ENCODE results near the gene U2AF1L4.

The U2AF1L4 gene

DNA sequence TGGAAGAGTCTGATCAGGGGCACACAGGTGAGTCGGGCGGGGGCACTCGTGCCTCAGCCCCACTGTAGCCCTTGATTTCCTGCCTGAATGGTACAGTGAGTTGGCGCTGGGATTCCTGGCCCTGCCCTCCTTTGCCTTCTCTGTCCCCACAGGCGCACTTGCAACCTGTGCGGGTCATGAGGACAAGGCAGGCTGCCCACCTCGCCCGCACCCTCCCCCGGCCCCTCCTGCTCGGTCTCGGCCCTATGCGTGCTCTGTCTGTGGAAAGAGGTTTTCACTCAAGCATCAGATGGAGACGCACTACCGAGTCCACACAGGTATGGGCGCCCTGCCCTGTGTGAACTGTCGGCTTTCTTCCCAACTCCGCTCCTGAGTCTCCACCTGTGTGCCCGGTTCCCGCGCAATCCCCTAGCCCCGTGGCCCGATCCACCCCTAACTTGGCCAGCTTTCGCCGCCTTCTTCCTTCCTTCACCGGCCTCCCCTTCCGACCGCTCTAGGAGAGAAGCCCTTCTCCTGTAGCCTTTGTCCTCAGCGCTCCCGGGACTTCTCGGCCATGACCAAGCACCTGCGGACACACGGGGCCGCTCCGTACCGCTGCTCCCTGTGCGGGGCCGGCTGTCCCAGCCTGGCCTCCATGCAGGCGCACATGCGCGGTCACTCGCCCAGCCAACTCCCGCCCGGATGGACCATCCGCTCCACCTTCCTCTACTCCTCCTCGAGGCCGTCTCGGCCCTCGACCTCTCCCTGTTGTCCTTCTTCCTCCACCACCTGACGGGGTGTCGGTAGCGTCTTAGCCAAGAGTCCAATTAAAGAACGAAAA, 29.0 kb downstream of the U2AF1L4 start:
- peak; percentile 60 for ATAC-seq
- TF ChIP-seq RARB (CRISPR knock-in tag; IDR thresholded peaks at IDR 0.05) = no peak
- TF ChIP-seq, protein P1, sequence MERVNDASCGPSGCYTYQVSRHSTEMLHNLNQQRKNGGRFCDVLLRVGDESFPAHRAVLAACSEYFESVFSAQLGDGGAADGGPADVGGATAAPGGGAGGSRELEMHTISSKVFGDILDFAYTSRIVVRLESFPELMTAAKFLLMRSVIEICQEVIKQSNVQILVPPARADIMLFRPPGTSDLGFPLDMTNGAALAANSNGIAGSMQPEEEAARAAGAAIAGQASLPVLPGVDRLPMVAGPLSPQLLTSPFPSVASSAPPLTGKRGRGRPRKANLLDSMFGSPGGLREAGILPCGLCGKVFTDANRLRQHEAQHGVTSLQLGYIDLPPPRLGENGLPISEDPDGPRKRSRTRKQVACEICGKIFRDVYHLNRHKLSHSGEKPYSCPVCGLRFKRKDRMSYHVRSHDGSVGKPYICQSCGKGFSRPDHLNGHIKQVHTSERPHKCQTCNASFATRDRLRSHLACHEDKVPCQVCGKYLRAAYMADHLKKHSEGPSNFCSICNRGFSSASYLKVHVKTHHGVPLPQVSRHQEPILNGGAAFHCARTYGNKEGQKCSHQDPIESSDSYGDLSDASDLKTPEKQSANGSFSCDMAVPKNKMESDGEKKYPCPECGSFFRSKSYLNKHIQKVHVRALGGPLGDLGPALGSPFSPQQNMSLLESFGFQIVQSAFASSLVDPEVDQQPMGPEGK (CRISPR knock-in tag; IDR thresholded peaks at IDR 0.05; ENCODE audit: borderline replicate concordance) = no peak
- TF ChIP-seq TCF4 (CRISPR knock-in tag; IDR thresholded peaks at IDR 0.05; ENCODE audit: borderline replicate concordance) = no peak
- no peak for TF ChIP-seq CREB5 (CRISPR knock-in tag; IDR thresholded peaks at IDR 0.05; ENCODE audit: low read depth)
- no peak for TF ChIP-seq GLIS3 (CRISPR knock-in tag; IDR thresholded peaks at IDR 0.05)
- TF ChIP-seq, protein P2, sequence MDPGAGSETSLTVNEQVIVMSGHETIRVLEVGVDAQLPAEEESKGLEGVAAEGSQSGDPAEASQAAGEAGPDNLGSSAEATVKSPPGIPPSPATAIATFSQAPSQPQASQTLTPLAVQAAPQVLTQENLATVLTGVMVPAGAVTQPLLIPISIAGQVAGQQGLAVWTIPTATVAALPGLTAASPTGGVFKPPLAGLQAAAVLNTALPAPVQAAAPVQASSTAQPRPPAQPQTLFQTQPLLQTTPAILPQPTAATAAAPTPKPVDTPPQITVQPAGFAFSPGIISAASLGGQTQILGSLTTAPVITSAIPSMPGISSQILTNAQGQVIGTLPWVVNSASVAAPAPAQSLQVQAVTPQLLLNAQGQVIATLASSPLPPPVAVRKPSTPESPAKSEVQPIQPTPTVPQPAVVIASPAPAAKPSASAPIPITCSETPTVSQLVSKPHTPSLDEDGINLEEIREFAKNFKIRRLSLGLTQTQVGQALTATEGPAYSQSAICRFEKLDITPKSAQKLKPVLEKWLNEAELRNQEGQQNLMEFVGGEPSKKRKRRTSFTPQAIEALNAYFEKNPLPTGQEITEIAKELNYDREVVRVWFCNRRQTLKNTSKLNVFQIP (CRISPR knock-in tag; IDR thresholded peaks at IDR 0.05; ENCODE audit: borderline replicate concordance, low read depth) = no peak
- no peak for TF ChIP-seq TSHZ2 (CRISPR knock-in tag; IDR thresholded peaks at IDR 0.05)
- no peak for TF ChIP-seq ZC3H10 (CRISPR knock-in tag; IDR thresholded peaks at IDR 0.05)
- no peak for TF ChIP-seq BACH2 (CRISPR knock-in tag; IDR thresholded peaks at IDR 0.05; ENCODE audit: borderline replicate concordance)
- no peak for TF ChIP-seq CSRNP3 (CRISPR knock-in tag; IDR thresholded peaks at IDR 0.05)
- no peak for TF ChIP-seq ZNF565 (CRISPR knock-in tag; conservative IDR thresholded peaks at IDR 0.05; ENCODE audit: low read depth)
- no peak for TF ChIP-seq ESRRG (CRISPR knock-in tag; IDR thresholded peaks at IDR 0.05)
- TF ChIP-seq ZFP30 (CRISPR knock-in tag; IDR thresholded peaks at IDR 0.05) = no peak
- TF ChIP-seq ZNF8 (CRISPR knock-in tag; IDR thresholded peaks at IDR 0.05) = no peak
- TF ChIP-seq OSR1 (CRISPR knock-in tag; IDR thresholded peaks at IDR 0.05) = no peak
- TF ChIP-seq PPARA (CRISPR knock-in tag; IDR thresholded peaks at IDR 0.05; ENCODE audit: borderline replicate concordance) = no peak
- TF ChIP-seq TOX (CRISPR knock-in tag; IDR thresholded peaks at IDR 0.05; ENCODE audit: borderline replicate concordance) = no peak
- TF ChIP-seq ARNTL (CRISPR knock-in tag; IDR thresholded peaks at IDR 0.05; ENCODE audit: borderline replicate concordance, low read depth) = no peak

GRCh38 chr19:35715355-35715809, 29.8 kb downstream of the U2AF1L4 start:
- TF ChIP-seq ZNF8 (CRISPR knock-in tag; IDR thresholded peaks at IDR 0.05) (no peak), CSRNP3 (CRISPR knock-in tag; IDR thresholded peaks at IDR 0.05) (no peak), TCF4 (CRISPR knock-in tag; IDR thresholded peaks at IDR 0.05; ENCODE audit: borderline replicate concordance) (no peak), ZNF565 (CRISPR knock-in tag; conservative IDR thresholded peaks at IDR 0.05; ENCODE audit: low read depth) (no peak), GLIS3 (CRISPR knock-in tag; IDR thresholded peaks at IDR 0.05) (no peak), ZNF70 (CRISPR knock-in tag; IDR thresholded peaks at IDR 0.05) (no peak), ISL1 (CRISPR knock-in tag; IDR thresholded peaks at IDR 0.05) (no peak), ZFP3 (CRISPR knock-in tag; IDR thresholded peaks at IDR 0.05) (no peak), PPARA (CRISPR knock-in tag; IDR thresholded peaks at IDR 0.05; ENCODE audit: borderline replicate concordance) (no peak), TSHZ2 (CRISPR knock-in tag; IDR thresholded peaks at IDR 0.05) (no peak), BACH2 (CRISPR knock-in tag; IDR thresholded peaks at IDR 0.05; ENCODE audit: borderline replicate concordance) (no peak), ZFP30 (CRISPR knock-in tag; IDR thresholded peaks at IDR 0.05) (no peak), CSDC2 (CRISPR knock-in tag; IDR thresholded peaks at IDR 0.05) (no peak), RARB (CRISPR knock-in tag; IDR thresholded peaks at IDR 0.05) (no peak)
- TF ChIP-seq, protein P2 (CRISPR knock-in tag; IDR thresholded peaks at IDR 0.05; ENCODE audit: borderline replicate concordance, low read depth) = no peak

More at GRCh38 chr19:35715355-35715809, 29.8 kb downstream of the U2AF1L4 start:
- no peak for ATAC-seq
